Prostate gland (tissue), 2 donors: Measurements from ENCODE around the gene GNA14.
"Not testable (repeated sequence)": the region's sequence is repeated elsewhere in the genome, so short reads cannot be mapped to it uniquely, and the experiment has no call there.

Source experiments
- POLR2A ChIP-seq: fragments of 450-650 bp; IDR thresholded peaks from one replicate; pipeline ENCODE4 v1.6.1; 2016; ENCODE audit warnings: antibody characterized with exemption, mild to moderate bottlenecking
- POLR2AphosphoS5 ChIP-seq: sonication (generic); formaldehyde crosslinking; IDR thresholded peaks from one replicate; pipeline ENCODE4 v1.6.1; 2017; ENCODE audit warnings: antibody characterized with exemption
- TF ChIP-seq, protein P1 (sequence below), 4 experiments: fragments of 200-600 bp in 2 of 4; fragments of 450-650 bp in 2 of 4; sonication (generic) in 2 of 4; IDR thresholded peaks; 1 replicate in 3 of 4; 2 replicates in 1 of 4; pipeline ENCODE4 v1.5.1; 2016 to 2019; ENCODE audit warnings: antibody characterized with exemption in 4 of 4, mild to moderate bottlenecking in 2 of 4, moderate library complexity in 2 of 4

DNA sequence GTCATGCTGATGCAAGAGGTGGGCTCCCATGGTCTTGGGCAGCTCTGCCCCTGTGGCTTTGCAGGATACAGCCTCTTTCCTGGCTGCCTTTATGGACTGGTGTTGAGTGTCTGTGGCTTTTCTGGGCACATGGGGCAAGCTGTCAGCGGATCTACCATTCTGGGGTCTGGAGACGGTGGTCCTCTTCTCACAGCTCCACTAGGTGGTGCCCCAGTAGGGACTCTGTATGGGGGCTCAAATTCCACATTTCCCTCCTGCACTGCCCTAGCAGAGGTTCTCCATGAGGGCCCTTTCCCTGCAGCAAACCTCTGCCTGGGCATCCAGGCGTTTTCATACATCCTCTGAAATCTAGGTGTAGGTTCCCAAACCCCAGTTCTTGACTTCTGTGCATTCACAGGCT lies 42.6 kb upstream of the GNA14 start:
- TF ChIP-seq, protein P1, sequence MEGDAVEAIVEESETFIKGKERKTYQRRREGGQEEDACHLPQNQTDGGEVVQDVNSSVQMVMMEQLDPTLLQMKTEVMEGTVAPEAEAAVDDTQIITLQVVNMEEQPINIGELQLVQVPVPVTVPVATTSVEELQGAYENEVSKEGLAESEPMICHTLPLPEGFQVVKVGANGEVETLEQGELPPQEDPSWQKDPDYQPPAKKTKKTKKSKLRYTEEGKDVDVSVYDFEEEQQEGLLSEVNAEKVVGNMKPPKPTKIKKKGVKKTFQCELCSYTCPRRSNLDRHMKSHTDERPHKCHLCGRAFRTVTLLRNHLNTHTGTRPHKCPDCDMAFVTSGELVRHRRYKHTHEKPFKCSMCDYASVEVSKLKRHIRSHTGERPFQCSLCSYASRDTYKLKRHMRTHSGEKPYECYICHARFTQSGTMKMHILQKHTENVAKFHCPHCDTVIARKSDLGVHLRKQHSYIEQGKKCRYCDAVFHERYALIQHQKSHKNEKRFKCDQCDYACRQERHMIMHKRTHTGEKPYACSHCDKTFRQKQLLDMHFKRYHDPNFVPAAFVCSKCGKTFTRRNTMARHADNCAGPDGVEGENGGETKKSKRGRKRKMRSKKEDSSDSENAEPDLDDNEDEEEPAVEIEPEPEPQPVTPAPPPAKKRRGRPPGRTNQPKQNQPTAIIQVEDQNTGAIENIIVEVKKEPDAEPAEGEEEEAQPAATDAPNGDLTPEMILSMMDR (IDR thresholded peaks at IDR 0.05) = not testable (repeated sequence)
- TF ChIP-seq POLR2A, POLR2AphosphoS5: not testable (repeated sequence)
